H1 (cell line): ENCODE results near the gene RBCK1. TPM values are rescaled to one million over a fixed set of nuclear protein-coding genes. Genes with fewer than 3 reads are reported as not detected.

Source experiments
- CTCF ChIA-PET: fragments of 300-600 bp; sonication (Branson Sonifier 250); formaldehyde crosslinking; loops from one replicate; lab custom pipeline; 2021; ENCODE audit not compliant: partially characterized antibody; lab: Charles Lee
- POLR2A ChIA-PET: fragments of 300-600 bp; sonication (Branson Sonifier 250); formaldehyde crosslinking; loops from one replicate; lab custom pipeline; 2021; ENCODE audit warnings: inconsistent platforms; ENCODE audit not compliant: partially characterized antibody; lab: Charles Lee
- DNase-seq, 2 experiments: peaks; one replicate each; pipeline versions ENCODE4 v3.0.0 to v3.0.0-alpha.2; 2010 to 2022; ENCODE audit warnings: low spot score in 2 of 2, low read depth in 1 of 2, mixed read lengths in 1 of 2
- FAIRE-seq: peaks from 2 replicates; lab custom pipeline; 2011; peaks lifted over from hg19 to GRCh38; lab: Jason Lieb, UNC
- H2AFZ ChIP-seq: 2 replicates; pipeline ENCODE4 v1.8.1; 2012; ENCODE audit warnings: low read length, inconsistent platforms
- H2AK5ac ChIP-seq: 2 replicates; pipeline ENCODE4 v1.6.1; 2013; ENCODE audit warnings: low read depth, low read length
- H2BK120ac ChIP-seq: replicated peaks from 2 replicates; pipeline ENCODE3; 2013; ENCODE audit warnings: low read depth, low read length, inconsistent platforms
- H2BK12ac ChIP-seq: 2 replicates; pipeline ENCODE4 v1.6.1; 2013; ENCODE audit warnings: low read depth, low read length
- H2BK15ac ChIP-seq: 2 replicates; pipeline ENCODE4 v1.6.1; 2013; ENCODE audit warnings: low read length
- H2BK20ac ChIP-seq: 2 replicates; pipeline ENCODE4 v1.6.1; 2013; ENCODE audit warnings: low read length
- H2BK5ac ChIP-seq: 2 replicates; pipeline ENCODE4 v1.6.1; 2013; ENCODE audit warnings: low read depth, low read length
- H3K14ac ChIP-seq: 2 replicates; pipeline ENCODE4 v1.6.1; 2013; ENCODE audit warnings: inconsistent platforms; ENCODE audit not compliant: insufficient read length
- H3K18ac ChIP-seq: 2 replicates; pipeline ENCODE4 v1.6.1; 2013; ENCODE audit warnings: low read length; ENCODE audit errors: extremely low read depth
- H3K23ac ChIP-seq: 2 replicates; pipeline ENCODE4 v1.6.1; 2013; ENCODE audit warnings: inconsistent platforms; ENCODE audit not compliant: insufficient read length
- H3K23me2 ChIP-seq: 2 replicates; pipeline ENCODE4 v1.6.1; 2013; ENCODE audit warnings: low read depth, low read length
- H3K27ac ChIP-seq: 2 replicates; pipeline ENCODE4 v1.6.1; 2011; ENCODE audit warnings: low read depth, low read length, inconsistent platforms
- H3K27me3 ChIP-seq, 4 experiments: replicated peaks in 1 of 4; 1 replicate in 1 of 4; 2 replicates in 3 of 4; pipeline versions ENCODE4 v1.6.1 to v1.8.1; 2011 to 2013; ENCODE audit warnings: low read length in 3 of 4, mild to moderate bottlenecking in 3 of 4, inconsistent platforms in 2 of 4, mixed read lengths in 2 of 4, moderate library complexity in 1 of 4; ENCODE audit not compliant: control insufficient read depth in 3 of 4, insufficient read depth in 3 of 4; ENCODE audit errors: extremely low read depth in 1 of 4
- H3K36me3 ChIP-seq, 4 experiments: 2 replicates each; pipeline versions ENCODE4 v1.6.1 to v1.8.1; 2011 to 2013; ENCODE audit warnings: mild to moderate bottlenecking in 4 of 4, low read length in 3 of 4, moderate library complexity in 2 of 4, control low read depth in 1 of 4, inconsistent platforms in 1 of 4; ENCODE audit not compliant: insufficient read depth in 4 of 4, control insufficient read depth in 2 of 4
- H3K4ac ChIP-seq: replicated peaks from 2 replicates; pipeline ENCODE3; 2013; ENCODE audit warnings: low read length, low read depth, mixed read lengths, inconsistent platforms; ENCODE audit not compliant: insufficient read length
- H3K4me1 ChIP-seq, 4 experiments: replicated peaks in 1 of 4; 1 replicate in 1 of 4; 2 replicates in 3 of 4; pipeline versions ENCODE4 v1.6.1 to v1.8.1; 2011 to 2013; ENCODE audit warnings: low read length in 3 of 4, inconsistent platforms in 2 of 4, mixed read lengths in 1 of 4; ENCODE audit not compliant: insufficient read depth in 4 of 4, control insufficient read depth in 3 of 4
- H3K4me2 ChIP-seq, 2 experiments: 2 replicates each; pipeline versions ENCODE4 v1.6.1 to v1.8.1; 2011 to 2013; ENCODE audit warnings: low read depth in 2 of 2, low read length in 2 of 2, control low read depth in 1 of 2, inconsistent platforms in 1 of 2, mild to moderate bottlenecking in 1 of 2; ENCODE audit not compliant: insufficient read depth in 1 of 2
- H3K4me3 ChIP-seq, 4 experiments: fragments of 200-600, 300-600 bp in 1 of 4; sonication (generic), shearing (Covaris generic), sonication (Bioruptor Twin) in 1 of 4; 2 replicates each; pipeline versions ENCODE4 v1.5.1 to v1.8.1; 2011 to 2016; ENCODE audit warnings: low read length in 4 of 4, low read depth in 3 of 4, control low read depth in 2 of 4, inconsistent platforms in 2 of 4, mild to moderate bottlenecking in 2 of 4, mixed read lengths in 1 of 4, moderate library complexity in 1 of 4; ENCODE audit not compliant: insufficient read depth in 2 of 4; ENCODE audit errors: extremely low read depth in 1 of 4
- H3K56ac ChIP-seq: replicated peaks from 2 replicates; pipeline ENCODE3; 2013; ENCODE audit warnings: low read depth, mild to moderate bottlenecking, mixed read lengths, low read length, inconsistent platforms; ENCODE audit not compliant: insufficient read length
- H3K79me1 ChIP-seq: 2 replicates; pipeline ENCODE4 v1.6.1; 2013; ENCODE audit warnings: low read depth, low read length, control low read depth
- H3K79me2 ChIP-seq, 2 experiments: 2 replicates each; pipeline versions ENCODE4 v1.6.1 to v1.8.1; 2012 to 2013; ENCODE audit warnings: low read length in 2 of 2, mild to moderate bottlenecking in 2 of 2, inconsistent platforms in 1 of 2; ENCODE audit not compliant: insufficient read depth in 2 of 2, control insufficient read depth in 1 of 2
- H3K9ac ChIP-seq, 4 experiments: replicated peaks in 1 of 4; 1 replicate in 1 of 4; 2 replicates in 3 of 4; pipeline versions ENCODE4 v1.6.1 to v1.8.1; 2011 to 2013; ENCODE audit warnings: low read depth in 3 of 4, low read length in 3 of 4, control low read depth in 2 of 4, mild to moderate bottlenecking in 2 of 4, moderate library complexity in 2 of 4, inconsistent platforms in 1 of 4; ENCODE audit errors: extremely low read depth in 1 of 4
- H3K9me3 ChIP-seq, 2 experiments: 2 replicates each; pipeline versions ENCODE4 v1.6.1 to v1.8.1; 2012 to 2013; ENCODE audit warnings: mild to moderate bottlenecking in 2 of 2, moderate library complexity in 2 of 2, control low read depth in 1 of 2, inconsistent platforms in 1 of 2, low read depth in 1 of 2, low read length in 1 of 2, mixed read lengths in 1 of 2; ENCODE audit not compliant: insufficient read depth in 2 of 2
- H4K20me1 ChIP-seq, 2 experiments: replicated peaks in 1 of 2; 2 replicates each; pipeline versions ENCODE3 to v1.8.1; 2011 to 2013; ENCODE audit warnings: inconsistent platforms in 2 of 2, low read length in 2 of 2, mild to moderate bottlenecking in 1 of 2; ENCODE audit not compliant: insufficient read depth in 2 of 2, control insufficient read depth in 1 of 2
- H4K5ac ChIP-seq: 2 replicates; pipeline ENCODE4 v1.6.1; 2013; ENCODE audit warnings: low read length, low read depth, mixed read lengths, inconsistent platforms; ENCODE audit not compliant: insufficient read length
- H4K8ac ChIP-seq: 2 replicates; pipeline ENCODE4 v1.8.0; 2013; ENCODE audit warnings: mild to moderate bottlenecking, moderate library complexity, low read length, inconsistent platforms; ENCODE audit not compliant: insufficient read depth; ENCODE audit errors: extremely low read depth
- H4K91ac ChIP-seq: replicated peaks from 2 replicates; pipeline ENCODE3; 2013; ENCODE audit warnings: low read length, mixed read lengths, inconsistent platforms; ENCODE audit not compliant: insufficient read length
- EZH2 ChIP-seq: fragments of 200-600 bp; sonication (generic); IDR thresholded peaks from 2 replicates; pipeline ENCODE4 v1.7.1; 2012; ENCODE audit warnings: low read depth, mild to moderate bottlenecking, moderate library complexity, low read length, inconsistent platforms; ENCODE audit not compliant: severe bottlenecking
- MAFK ChIP-seq: IDR thresholded peaks from 2 replicates; pipeline ENCODE4 v1.6.1; 2012; ENCODE audit warnings: low read depth, mild to moderate bottlenecking, improper control_type of control experiment, low read length
- RNF2 ChIP-seq: fragments of 200-900, 300-1000 bp; sonication (generic); IDR thresholded peaks from 2 replicates; pipeline ENCODE4 v1.7.1; 2016; ENCODE audit warnings: borderline replicate concordance, low read depth, mild to moderate bottlenecking, antibody characterized with exemption, low read length; ENCODE audit not compliant: poor library complexity, severe bottlenecking; ENCODE audit errors: missing control alignments
- WGBS, 2 experiments: shearing (Covaris generic) in 1 of 2; methylation state at CpG; one replicate each; pipeline versions ENCODE4 v1.1.6 to v1.1.7; 2013 to 2015; ENCODE audit warnings: low lambda C conversion rate in 2 of 2, mixed read lengths in 2 of 2, inconsistent platforms in 1 of 2, low coverage in 1 of 2, missing lambda C conversion rate in 1 of 2; ENCODE audit not compliant: insufficient replicate concordance in 2 of 2, insufficient coverage in 1 of 2, insufficient read length in 1 of 2; ENCODE audit errors: extremely low coverage in 1 of 2, missing lambda C conversion rate in 1 of 2; 5-methylcytosine and 5-hydroxymethylcytosine counted together
- polyA plus RNA-seq, 7 experiments: library from polyadenylated mRNA; depleted of rRNA in 3 of 7; stranded (reverse) in 5 of 7; unstranded in 2 of 7; fragments of >200 nt in 5 of 7; fragments of 200-250 nt in 2 of 7; gene quantifications; 1 replicate in 5 of 7; 2 replicates in 1 of 7; 4 replicates in 1 of 7; pipeline versions ENCODE4 v1.2.1 to v1.2.3, GENCODE V29; 2011 to 2013; ENCODE audit warnings: missing spikeins in 2 of 7, mixed read lengths in 2 of 7
- total RNA-seq: library from RNA; stranded (reverse); fragmentation: NEBNext Ultra II Directional; extraction: Animal tissue kit (Norgen Biotek cat#: 25700); gene quantifications from 2 replicates; pipeline ENCODE4 v1.2.1, GENCODE V29; 2021

Gene RBCK1
- total and polyA plus RNA-seq, 2 of the 8 experiments (the other 6 are each of a cell fraction or from before 2014, with no cell fraction given) = 43.1 to 54.7 TPM

GRCh38 chr20:435558-435957 lies 27.5 kb downstream of the RBCK1 start:
- DNase-seq (no peak), FAIRE-seq (no peak)
- H3K23ac ChIP-seq = no peak overlapping the region
- no peaks in the 10 kb centered on the region for H3K79me2 ChIP-seq
- no peak overlapping the region for H2BK120ac ChIP-seq
- no peaks in the 10 kb centered on the region for H3K9me3 ChIP-seq
- peaks cover 0 to 13% (median 5%) of the 10 kb centered on the region in 4 experiments; a peak in 6 of 7 replicates for H3K4me1 ChIP-seq
- H4K91ac ChIP-seq = no peak overlapping the region
- H2AK5ac ChIP-seq = no peak overlapping the region
- ChIA-PET CTCF (interaction anchor here (0.9 to 4.1 kb wide), 7 partner anchors 14 to 303 kb away, joined by 3 to 17 read pairs (median 5); no protein-coding TSS in a partner anchor), POLR2A (interaction anchor here (1.1 to 1.5 kb wide), 4 partner anchors 8 to 28 kb away, joined by 3 to 9 read pairs (median 4); partner anchors contain the start of gene RBCK1)
- no peak overlapping the region for H2BK20ac ChIP-seq
- peaks cover 5 to 37% of the 10 kb centered on the region in 2 experiments for H4K20me1 ChIP-seq
- no peak overlapping the region for H4K8ac ChIP-seq
- H3K18ac ChIP-seq = no peak overlapping the region
- H2BK5ac ChIP-seq = no peak overlapping the region
- no peak overlapping the region for H3K14ac ChIP-seq
- H3K36me3 ChIP-seq = peaks cover 11 to 44% (median 25%) of the 10 kb centered on the region in 4 experiments; a peak in 7 of 8 replicates
- H2AFZ ChIP-seq = no peak overlapping the region
- H3K4ac ChIP-seq = no peak overlapping the region
- H4K5ac ChIP-seq = no peak overlapping the region
- no peaks in the 10 kb centered on the region for H3K23me2 ChIP-seq
- no peak overlapping the region for H2BK12ac ChIP-seq
- H2BK15ac ChIP-seq = no peak overlapping the region
- H3K27me3 ChIP-seq = peaks cover 0 to 11% (median 3%) of the 10 kb centered on the region in 4 experiments; a peak in 4 of 7 replicates
- no peak overlapping the region for H3K56ac ChIP-seq
- no peaks in the 10 kb centered on the region for H3K79me1 ChIP-seq
- no peak overlapping the region for H3K4me3 ChIP-seq
- no peak overlapping the region for H3K27ac ChIP-seq
- 90% methylated on average over 7 of the region's 7 CpGs; no CpG with 5 or more reads in 1 of the 2 experiments for WGBS, 2 experiments
- no peak overlapping the region for H3K9ac ChIP-seq
- TF ChIP-seq EZH2 (no peak), RNF2 (no peak), MAFK (no peak)
- no peak overlapping the region for H3K4me2 ChIP-seq
